ENCODE measurements around the gene NBEA.

NBEA gene

DNA sequence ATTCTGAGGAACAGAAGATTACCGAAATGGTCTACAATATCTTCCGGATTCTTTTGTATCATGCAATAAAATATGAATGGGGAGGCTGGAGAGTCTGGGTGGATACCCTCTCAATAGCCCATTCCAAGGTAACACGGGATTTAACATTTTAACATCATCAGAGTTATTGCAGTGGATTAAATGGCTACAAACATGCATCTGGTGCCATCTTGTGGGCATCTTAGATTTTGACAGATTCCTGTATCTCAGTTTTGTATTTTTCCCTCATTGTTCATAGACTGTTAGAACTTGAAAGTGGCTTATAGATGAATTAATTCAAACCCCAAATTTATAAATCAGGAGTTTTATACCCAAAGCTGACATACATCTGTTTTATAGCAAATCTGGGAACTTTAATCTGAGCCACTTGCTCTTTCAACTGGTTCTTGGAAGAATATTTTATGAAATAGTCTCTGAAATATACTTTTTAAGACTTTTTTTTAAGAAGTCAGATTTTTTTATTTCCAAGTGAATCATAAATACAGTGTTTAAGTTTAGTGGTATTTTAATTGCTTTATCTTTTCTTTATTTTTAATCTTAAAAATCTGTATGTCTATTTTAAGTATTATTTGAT lies 215.2 kb downstream of the NBEA start:
- no peak overlapping the region for H3K18ac ChIP-seq (ENCODE audit: low read depth in 1 of 2, low read length in 2 of 2)
- H2BK120ac ChIP-seq (ENCODE audit: low read depth, low read length), result no peak overlapping the region
- H3K79me1 ChIP-seq (replicated peaks; ENCODE audit: low read length, poor library complexity, severe bottlenecking), result peaks cover 2% of the 10 kb centered on the region
- H2AFZ ChIP-seq (ENCODE audit: low read depth, low read length), result no peak overlapping the region
- no peak overlapping the region for H2AK5ac ChIP-seq (ENCODE audit: low read length, severe bottlenecking)
- H3K23ac ChIP-seq (ENCODE audit: low read length in 2 of 2), result no peak overlapping the region
- H2BK15ac ChIP-seq (ENCODE audit: low read depth, poor library complexity, severe bottlenecking), result no peak overlapping the region
- H3K14ac ChIP-seq (ENCODE audit: low read length in 2 of 2), result no peak overlapping the region
- peak; percentile 66 for DNase-seq
- no peaks in the 10 kb centered on the region for H3K9me3 ChIP-seq (ENCODE audit: control insufficient read depth, low read length)
- H2BK5ac ChIP-seq (ENCODE audit: low read depth, low read length, poor library complexity, severe bottlenecking), result no peak overlapping the region
- H3K9ac ChIP-seq (ENCODE audit: low read length), result no peak overlapping the region
- no peak overlapping the region for H4K91ac ChIP-seq (ENCODE audit: low read length)
- no peak overlapping the region for H3K4me2 ChIP-seq (ENCODE audit: low read length, poor library complexity, severe bottlenecking)
- H3K36me3 ChIP-seq (ENCODE audit: control insufficient read depth in 1 of 2, insufficient read depth in 2 of 2, low read depth in 1 of 2, low read length in 2 of 2), result no peaks in the 10 kb centered on the region
- no peak overlapping the region for H3K4me3 ChIP-seq (ENCODE audit: insufficient read depth in 1 of 2, low read depth in 1 of 2, low read length in 2 of 2)
- H2BK12ac ChIP-seq (ENCODE audit: low read length in 2 of 2), result no peak overlapping the region
- H3K27ac ChIP-seq (ENCODE audit: low read length, poor library complexity, severe bottlenecking), result no peak overlapping the region
- no peaks in the 10 kb centered on the region for H3K4me1 ChIP-seq (ENCODE audit: control insufficient read depth, insufficient read depth, low read depth, low read length)
- no peak overlapping the region for H3K4ac ChIP-seq (ENCODE audit: low read depth in 1 of 2, low read length in 2 of 2)
- no peak overlapping the region for H4K8ac ChIP-seq (ENCODE audit: low read length)
- no peaks in the 10 kb centered on the region for H3K27me3 ChIP-seq (ENCODE audit: control insufficient read depth in 1 of 2, insufficient read depth in 1 of 2, low read length in 2 of 2)
- no CpG with 5 or more reads among the region's 3 CpGs for WGBS

DNA sequence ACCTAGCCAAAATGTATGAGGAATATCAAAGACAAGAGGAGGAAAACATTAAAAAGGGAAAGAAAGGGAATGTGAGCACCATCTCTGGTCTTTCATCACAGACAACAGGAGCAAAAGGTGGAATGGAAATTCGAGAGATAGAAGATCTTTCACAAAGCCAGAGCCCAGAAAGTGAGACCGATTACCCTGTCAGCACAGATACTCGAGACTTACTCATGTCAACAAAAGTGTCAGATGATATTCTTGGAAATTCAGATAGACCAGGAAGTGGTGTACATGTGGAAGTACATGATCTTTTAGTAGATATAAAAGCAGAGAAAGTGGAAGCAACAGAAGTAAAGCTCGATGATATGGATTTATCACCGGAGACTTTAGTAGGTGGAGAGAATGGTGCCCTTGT lies 217.0 kb downstream of the NBEA start:
- no peak for DNase-seq
- H3K23ac ChIP-seq (ENCODE audit: low read length in 2 of 2), result no peak overlapping the region
- no peak overlapping the region for H3K4me2 ChIP-seq (ENCODE audit: low read length, poor library complexity, severe bottlenecking)
- no peaks in the 10 kb centered on the region for H3K4me1 ChIP-seq (ENCODE audit: control insufficient read depth, insufficient read depth, low read depth, low read length)
- no peaks in the 10 kb centered on the region for H3K27me3 ChIP-seq (ENCODE audit: control insufficient read depth in 1 of 2, insufficient read depth in 1 of 2, low read length in 2 of 2)
- H2BK5ac ChIP-seq (ENCODE audit: low read depth, low read length, poor library complexity, severe bottlenecking), result no peak overlapping the region
- WGBS, result 94% methylated on average over 5 of the region's 5 CpGs
- H3K9me3 ChIP-seq (ENCODE audit: control insufficient read depth, low read length), result no peaks in the 10 kb centered on the region
- no peak overlapping the region for H3K18ac ChIP-seq (ENCODE audit: low read depth in 1 of 2, low read length in 2 of 2)
- peaks cover 2% of the 10 kb centered on the region for H3K79me1 ChIP-seq (replicated peaks; ENCODE audit: low read length, poor library complexity, severe bottlenecking)
- no peak overlapping the region for H3K27ac ChIP-seq (ENCODE audit: low read length, poor library complexity, severe bottlenecking)
- H2AFZ ChIP-seq (ENCODE audit: low read depth, low read length), result no peak overlapping the region
- H2BK120ac ChIP-seq (ENCODE audit: low read depth, low read length), result no peak overlapping the region
- H4K91ac ChIP-seq (ENCODE audit: low read length), result no peak overlapping the region
- H3K14ac ChIP-seq (ENCODE audit: low read length in 2 of 2), result no peak overlapping the region
- H2BK12ac ChIP-seq (ENCODE audit: low read length in 2 of 2), result no peak overlapping the region
- no peak overlapping the region for H3K9ac ChIP-seq (ENCODE audit: low read length)
- no peak overlapping the region for H3K4me3 ChIP-seq (ENCODE audit: insufficient read depth in 1 of 2, low read depth in 1 of 2, low read length in 2 of 2)
- H4K8ac ChIP-seq (ENCODE audit: low read length), result no peak overlapping the region
- H3K36me3 ChIP-seq (ENCODE audit: control insufficient read depth in 1 of 2, insufficient read depth in 2 of 2, low read depth in 1 of 2, low read length in 2 of 2), result no peaks in the 10 kb centered on the region
- no peak overlapping the region for H2AK5ac ChIP-seq (ENCODE audit: low read length, severe bottlenecking)
- H2BK15ac ChIP-seq (ENCODE audit: low read depth, poor library complexity, severe bottlenecking), result no peak overlapping the region
- no peak overlapping the region for H3K4ac ChIP-seq (ENCODE audit: low read depth in 1 of 2, low read length in 2 of 2)

DNA sequence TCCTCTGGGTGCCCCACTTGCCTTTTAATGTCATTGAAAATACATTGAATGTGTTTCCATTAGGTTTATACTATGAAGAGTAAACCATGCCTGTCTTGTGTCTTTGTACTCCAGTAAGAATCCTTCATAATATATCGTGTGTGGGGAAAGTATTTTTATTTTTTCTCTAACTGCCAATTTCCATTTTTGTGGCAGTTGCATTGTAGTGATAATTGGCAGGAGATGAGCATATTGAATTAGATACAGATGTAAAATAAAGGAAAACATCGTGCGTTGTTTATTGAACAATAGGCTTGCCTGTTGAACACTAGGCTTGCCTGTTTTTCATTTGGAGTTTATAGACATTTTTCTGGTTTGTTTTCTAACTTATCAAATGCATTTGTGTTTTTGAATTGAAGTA lies 218.8 kb downstream of the NBEA start:
- WGBS, result 99% methylated on average over 3 of the region's 3 CpGs
- no peak overlapping the region for H3K14ac ChIP-seq (ENCODE audit: low read length in 2 of 2)
- no peak overlapping the region for H2BK5ac ChIP-seq (ENCODE audit: low read depth, low read length, poor library complexity, severe bottlenecking)
- H3K4me2 ChIP-seq (ENCODE audit: low read length, poor library complexity, severe bottlenecking), result no peak overlapping the region
- H2AK5ac ChIP-seq (ENCODE audit: low read length, severe bottlenecking), result no peak overlapping the region
- H3K4ac ChIP-seq (ENCODE audit: low read depth in 1 of 2, low read length in 2 of 2), result no peak overlapping the region
- no peak overlapping the region for H3K9ac ChIP-seq (ENCODE audit: low read length)
- no peak overlapping the region for H3K4me3 ChIP-seq (ENCODE audit: insufficient read depth in 1 of 2, low read depth in 1 of 2, low read length in 2 of 2)
- no peak for DNase-seq
- H2BK120ac ChIP-seq (ENCODE audit: low read depth, low read length), result no peak overlapping the region
- no peaks in the 10 kb centered on the region for H3K4me1 ChIP-seq (ENCODE audit: control insufficient read depth, insufficient read depth, low read depth, low read length)
- H3K27ac ChIP-seq (ENCODE audit: low read length, poor library complexity, severe bottlenecking), result no peak overlapping the region
- no peak overlapping the region for H4K91ac ChIP-seq (ENCODE audit: low read length)
- no peaks in the 10 kb centered on the region for H3K36me3 ChIP-seq (ENCODE audit: control insufficient read depth in 1 of 2, insufficient read depth in 2 of 2, low read depth in 1 of 2, low read length in 2 of 2)
- no peak overlapping the region for H3K23ac ChIP-seq (ENCODE audit: low read length in 2 of 2)
- no peak overlapping the region for H2AFZ ChIP-seq (ENCODE audit: low read depth, low read length)
- peaks cover 2% of the 10 kb centered on the region for H3K79me1 ChIP-seq (replicated peaks; ENCODE audit: low read length, poor library complexity, severe bottlenecking)
- H2BK12ac ChIP-seq (ENCODE audit: low read length in 2 of 2), result no peak overlapping the region
- no peak overlapping the region for H3K18ac ChIP-seq (ENCODE audit: low read depth in 1 of 2, low read length in 2 of 2)
- no peak overlapping the region for H2BK15ac ChIP-seq (ENCODE audit: low read depth, poor library complexity, severe bottlenecking)
- H3K27me3 ChIP-seq (ENCODE audit: control insufficient read depth in 1 of 2, insufficient read depth in 1 of 2, low read length in 2 of 2), result no peaks in the 10 kb centered on the region
- no peak overlapping the region for H4K8ac ChIP-seq (ENCODE audit: low read length)
- H3K9me3 ChIP-seq (ENCODE audit: control insufficient read depth, low read length), result no peaks in the 10 kb centered on the region

DNA sequence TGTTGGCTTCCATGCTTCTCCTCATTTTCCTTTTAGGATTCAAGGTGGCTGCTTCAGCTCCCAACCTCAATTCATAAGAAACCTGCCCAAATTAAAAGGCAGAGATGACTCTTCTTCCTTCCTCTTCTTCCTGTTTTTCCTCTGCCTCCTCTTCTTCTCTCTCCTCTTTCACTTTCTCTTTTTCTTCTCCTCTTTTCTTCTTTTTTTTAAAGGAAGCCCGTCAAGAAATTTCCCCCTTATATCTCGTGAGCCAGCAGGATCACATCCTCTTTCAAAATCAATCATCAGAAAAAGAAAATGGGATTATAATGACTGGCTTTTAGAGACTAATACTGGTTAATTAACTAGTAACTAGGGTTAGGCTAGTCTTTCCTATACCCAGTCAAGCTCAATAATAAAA lies 220.3 kb downstream of the NBEA start:
- no CpG with 5 or more reads among the region's 2 CpGs for WGBS

More for the DNA sequence above, 220.3 kb downstream of the NBEA start:
- H2AK5ac ChIP-seq (ENCODE audit: low read length, severe bottlenecking), result no peak overlapping the region
- H3K79me1 ChIP-seq (replicated peaks; ENCODE audit: low read length, poor library complexity, severe bottlenecking), result peaks cover 2% of the 10 kb centered on the region
- H3K36me3 ChIP-seq (ENCODE audit: control insufficient read depth in 1 of 2, insufficient read depth in 2 of 2, low read depth in 1 of 2, low read length in 2 of 2), result no peaks in the 10 kb centered on the region
- no peaks in the 10 kb centered on the region for H3K27me3 ChIP-seq (ENCODE audit: control insufficient read depth in 1 of 2, insufficient read depth in 1 of 2, low read length in 2 of 2)
- no peak overlapping the region for H3K14ac ChIP-seq (ENCODE audit: low read length in 2 of 2)
- H3K4ac ChIP-seq (ENCODE audit: low read depth in 1 of 2, low read length in 2 of 2), result no peak overlapping the region
- no peak overlapping the region for H2BK5ac ChIP-seq (ENCODE audit: low read depth, low read length, poor library complexity, severe bottlenecking)
- H2BK120ac ChIP-seq (ENCODE audit: low read depth, low read length), result no peak overlapping the region
- H3K18ac ChIP-seq (ENCODE audit: low read depth in 1 of 2, low read length in 2 of 2), result no peak overlapping the region
- H4K8ac ChIP-seq (ENCODE audit: low read length), result no peak overlapping the region
- H2AFZ ChIP-seq (ENCODE audit: low read depth, low read length), result no peak overlapping the region
- no peak overlapping the region for H2BK15ac ChIP-seq (ENCODE audit: low read depth, poor library complexity, severe bottlenecking)
- no peak overlapping the region for H3K9ac ChIP-seq (ENCODE audit: low read length)
- H3K23ac ChIP-seq (ENCODE audit: low read length in 2 of 2), result no peak overlapping the region
- H3K4me2 ChIP-seq (ENCODE audit: low read length, poor library complexity, severe bottlenecking), result no peak overlapping the region
- H3K4me3 ChIP-seq (ENCODE audit: insufficient read depth in 1 of 2, low read depth in 1 of 2, low read length in 2 of 2), result no peak overlapping the region
- H2BK12ac ChIP-seq (ENCODE audit: low read length in 2 of 2), result no peak overlapping the region
- DNase-seq, result no peak
- no peaks in the 10 kb centered on the region for H3K9me3 ChIP-seq (ENCODE audit: control insufficient read depth, low read length)
- H3K4me1 ChIP-seq (ENCODE audit: control insufficient read depth, insufficient read depth, low read depth, low read length), result no peaks in the 10 kb centered on the region
- H3K27ac ChIP-seq (ENCODE audit: low read length, poor library complexity, severe bottlenecking), result no peak overlapping the region
- no peak overlapping the region for H4K91ac ChIP-seq (ENCODE audit: low read length)

Measured in mesenchymal stem cell (in vitro differentiated cells and primary cell).